ENCODE data around the gene H3-3A. TPM values are rescaled to one million over a fixed set of nuclear protein-coding genes. Genes with fewer than 3 reads are reported as not detected.

H3-3A gene
- total and polyA plus RNA-seq, 7 experiments from 2014 or later, result 388 to 832 (median 498) TPM

DNA sequence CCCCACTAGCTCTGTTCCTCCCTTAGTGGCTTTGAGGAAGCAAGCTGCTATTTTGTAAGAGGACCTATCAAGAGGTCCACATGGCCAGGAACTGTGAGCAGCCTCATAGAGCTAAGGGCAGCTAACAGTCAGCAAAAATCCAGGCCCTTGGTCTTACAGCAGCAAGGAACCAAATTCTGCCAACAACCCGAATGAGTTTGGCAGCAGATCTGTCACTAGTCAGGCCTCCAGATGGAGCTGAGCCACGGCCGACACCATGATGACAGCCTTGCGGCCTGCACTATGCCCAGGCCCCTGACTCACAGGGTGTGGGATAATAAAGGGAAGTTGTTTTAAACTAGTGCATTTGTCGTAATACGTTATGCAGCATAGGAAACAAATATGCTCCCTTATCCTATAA is 28.0 kb upstream of the H3-3A start:
- Mint-ChIP-seq H3K4me1 (peaks cover 0 to 1% (median 0%) of the 10 kb centered on the region in 7 donors), H3K9me3 (no peaks in the 10 kb centered on the region), H3K4me3 (no peak overlapping the region), H3K27ac (peak overlapping the region in 1 of 9 donors; percentile 45), H3K36me3 (no peaks in the 10 kb centered on the region), H3K27me3 (peaks cover 0 to 5% (median 0%) of the 10 kb centered on the region in 5 donors)
- ChIA-PET CTCF (interaction anchor here (0.6 kb wide), 1 partner anchor 9 kb away, joined by 3 read pairs; no protein-coding TSS in a partner anchor), POLR2A (no interaction called here)
- Histone ChIP-seq H3K27me3 (ENCODE audit: control insufficient read depth in 2 of 2, insufficient read depth in 2 of 2, low read length in 2 of 2) (no peaks in the 10 kb centered on the region), H3K9me3 (ENCODE audit: control insufficient read depth in 2 of 3, low read length in 3 of 3) (no peaks in the 10 kb centered on the region), H3K27ac (ENCODE audit: low read depth, low read length) (no peak overlapping the region), H3K4me3 (ENCODE audit: low read length) (no peak overlapping the region), H3K36me3 (ENCODE audit: control insufficient read depth in 2 of 3, insufficient read depth in 3 of 3, low read length in 3 of 3) (no peaks in the 10 kb centered on the region), H3K4me1 (ENCODE audit: control insufficient read depth in 2 of 2, insufficient read depth in 2 of 2, low read length in 2 of 2) (no peaks in the 10 kb centered on the region)
- DNase-seq (peak in 1 of 9 donors; percentile 13), ATAC-seq (peak; percentile 94)
- intact Hi-C loops (cut with micrococcal nuclease), result no loop called here

GRCh38 chr1:226035915-226036314 is 26.6 kb upstream of the H3-3A start:
- Histone ChIP-seq H3K36me3 (ENCODE audit: control insufficient read depth in 2 of 3, insufficient read depth in 3 of 3, low read length in 3 of 3) (no peaks in the 10 kb centered on the region), H3K9me3 (ENCODE audit: control insufficient read depth in 2 of 3, low read length in 3 of 3) (no peaks in the 10 kb centered on the region), H3K27ac (ENCODE audit: low read depth, low read length) (no peak overlapping the region), H3K4me3 (ENCODE audit: low read length) (no peak overlapping the region), H3K27me3 (ENCODE audit: control insufficient read depth in 2 of 2, insufficient read depth in 2 of 2, low read length in 2 of 2) (no peaks in the 10 kb centered on the region), H3K4me1 (ENCODE audit: control insufficient read depth in 2 of 2, insufficient read depth in 2 of 2, low read length in 2 of 2) (no peaks in the 10 kb centered on the region)
- H3K4me3 Mint-ChIP-seq, result no peak overlapping the region
- ChIA-PET POLR2A (no interaction called here), CTCF (no interaction called here)
- peaks cover 0 to 1% (median 0%) of the 10 kb centered on the region in 7 donors for H3K4me1 Mint-ChIP-seq
- no peaks in the 10 kb centered on the region for H3K36me3 Mint-ChIP-seq
- no peaks in the 10 kb centered on the region for H3K9me3 Mint-ChIP-seq
- peak overlapping the region in 1 of 9 donors; percentile 6 for H3K27ac Mint-ChIP-seq
- ATAC-seq, result no peak
- DNase-seq, result no peak
- intact Hi-C loops (cut with micrococcal nuclease), result no loop called here
- peaks cover 0 to 8% (median 0%) of the 10 kb centered on the region in 5 donors for H3K27me3 Mint-ChIP-seq

DNA sequence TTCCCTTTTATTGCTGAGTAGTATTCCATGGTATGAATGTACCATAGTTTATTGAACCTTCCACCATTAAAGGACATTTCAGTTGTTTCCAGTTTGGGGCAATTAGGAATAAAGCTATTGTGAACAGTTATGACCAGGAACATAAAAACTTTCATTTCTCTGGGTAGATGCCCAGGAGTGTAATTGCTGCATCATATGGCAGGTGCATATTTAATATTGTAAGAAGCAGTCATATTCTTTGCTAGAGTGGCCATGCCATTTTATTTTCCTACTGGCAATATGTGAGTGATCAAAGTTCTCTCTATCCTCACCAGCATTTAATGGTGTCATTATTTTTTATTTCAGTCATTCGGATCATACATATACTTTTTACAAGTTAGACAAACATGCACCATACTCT is 23.9 kb upstream of the H3-3A start:
- Mint-ChIP-seq H3K27me3 (peaks cover 0 to 8% (median 0%) of the 10 kb centered on the region in 5 donors), H3K4me3 (no peak overlapping the region), H3K27ac (no peak overlapping the region), H3K36me3 (peaks cover 0 to 6% (median 3%) of the 10 kb centered on the region in 5 donors), H3K9me3 (no peaks in the 10 kb centered on the region), H3K4me1 (peaks cover 0 to 1% (median 0%) of the 10 kb centered on the region in 7 donors)
- Histone ChIP-seq H3K36me3 (ENCODE audit: control insufficient read depth in 2 of 3, insufficient read depth in 3 of 3, low read length in 3 of 3) (no peaks in the 10 kb centered on the region), H3K9me3 (ENCODE audit: control insufficient read depth in 2 of 3, low read length in 3 of 3) (no peaks in the 10 kb centered on the region), H3K4me3 (ENCODE audit: low read length) (no peak overlapping the region), H3K27ac (ENCODE audit: low read depth, low read length) (no peak overlapping the region), H3K27me3 (ENCODE audit: control insufficient read depth in 2 of 2, insufficient read depth in 2 of 2, low read length in 2 of 2) (no peaks in the 10 kb centered on the region), H3K4me1 (ENCODE audit: control insufficient read depth in 2 of 2, insufficient read depth in 2 of 2, low read length in 2 of 2) (peaks cover 0 to 2% of the 10 kb centered on the region in 2 donors)
- ChIA-PET POLR2A (no interaction called here), CTCF (no interaction called here)
- no peak for DNase-seq
- intact Hi-C loops (cut with micrococcal nuclease), result no loop called here
- no peak for ATAC-seq

DNA sequence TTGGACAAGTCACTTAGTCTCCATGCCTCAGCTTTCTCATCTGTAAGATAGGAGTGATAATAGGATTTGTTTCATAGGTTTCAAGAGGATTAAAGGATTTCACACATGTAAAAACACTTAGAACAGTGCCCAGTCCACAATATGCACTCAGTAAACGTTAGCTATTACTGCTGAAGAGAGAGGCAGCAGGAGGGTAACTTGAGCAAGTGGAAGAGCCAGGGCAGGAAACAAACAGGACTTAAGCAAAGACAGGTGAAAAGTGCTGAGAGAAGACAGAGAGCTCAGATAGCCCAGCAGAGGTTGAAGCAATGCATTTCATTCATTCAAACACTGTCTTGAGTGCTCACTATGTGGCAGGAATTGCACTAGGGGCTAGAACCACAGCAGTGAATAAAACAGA is 21.1 kb upstream of the H3-3A start:
- no peak for DNase-seq
- Histone ChIP-seq H3K27me3 (ENCODE audit: control insufficient read depth in 2 of 2, insufficient read depth in 2 of 2, low read length in 2 of 2) (no peaks in the 10 kb centered on the region), H3K36me3 (ENCODE audit: control insufficient read depth in 2 of 3, insufficient read depth in 3 of 3, low read length in 3 of 3) (no peaks in the 10 kb centered on the region), H3K27ac (ENCODE audit: low read depth, low read length) (no peak overlapping the region), H3K9me3 (ENCODE audit: control insufficient read depth in 2 of 3, low read length in 3 of 3) (no peaks in the 10 kb centered on the region), H3K4me3 (ENCODE audit: low read length) (no peak overlapping the region), H3K4me1 (ENCODE audit: control insufficient read depth in 2 of 2, insufficient read depth in 2 of 2, low read length in 2 of 2) (peaks cover 0 to 2% of the 10 kb centered on the region in 2 donors)
- peaks cover 0 to 12% (median 0%) of the 10 kb centered on the region in 5 donors for H3K27me3 Mint-ChIP-seq
- no peak overlapping the region for H3K4me3 Mint-ChIP-seq
- CTCF ChIA-PET, result no interaction called here
- peak overlapping the region in 1 of 9 donors; percentile 46 for H3K27ac Mint-ChIP-seq
- H3K9me3 Mint-ChIP-seq, result peaks cover 0 to 2% (median 0%) of the 10 kb centered on the region in 11 donors
- H3K4me1 Mint-ChIP-seq, result peaks cover 0 to 1% (median 0%) of the 10 kb centered on the region in 7 donors
- intact Hi-C loops (cut with micrococcal nuclease), result no loop called here
- ATAC-seq, result no peak
- POLR2A ChIA-PET, result no interaction called here
- H3K36me3 Mint-ChIP-seq, result peaks cover 0 to 15% (median 4%) of the 10 kb centered on the region in 5 donors

DNA sequence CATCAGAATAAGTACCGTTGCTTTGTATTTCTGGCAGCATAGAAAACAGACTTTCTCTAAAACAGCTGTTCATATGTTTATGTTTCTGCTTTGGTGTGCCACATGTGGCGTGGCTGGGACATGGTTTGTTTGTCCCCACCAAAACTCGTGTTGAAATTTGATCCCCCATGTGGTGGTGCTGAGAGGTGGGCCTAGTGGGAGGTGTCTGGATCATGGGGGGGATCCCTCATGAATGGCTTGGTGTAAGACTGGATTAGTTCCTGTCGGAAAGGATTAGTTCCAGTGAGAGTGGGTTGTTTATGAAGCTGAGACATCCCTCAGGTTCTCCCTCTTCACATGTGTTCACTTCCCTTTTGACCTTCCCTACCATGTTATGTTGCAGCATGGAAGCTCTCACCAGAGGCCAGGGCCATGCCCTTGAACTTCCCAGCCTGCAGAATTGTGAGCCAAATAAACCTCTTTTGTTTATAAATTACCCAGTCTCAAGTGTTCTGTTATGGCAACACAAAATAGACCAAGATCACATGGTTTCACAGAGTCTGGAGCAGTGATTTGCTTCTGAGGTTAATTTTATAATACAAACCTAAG is 17.9 kb upstream of the H3-3A start:
- DNase-seq, result no peak
- intact Hi-C loops (cut with micrococcal nuclease), result no loop called here
- no peak overlapping the region for H3K4me3 Mint-ChIP-seq
- Histone ChIP-seq H3K27ac (ENCODE audit: low read depth, low read length) (no peak overlapping the region), H3K9me3 (ENCODE audit: control insufficient read depth in 2 of 3, low read length in 3 of 3) (no peaks in the 10 kb centered on the region), H3K27me3 (ENCODE audit: control insufficient read depth in 2 of 2, insufficient read depth in 2 of 2, low read length in 2 of 2) (no peaks in the 10 kb centered on the region), H3K36me3 (ENCODE audit: control insufficient read depth in 2 of 3, insufficient read depth in 3 of 3, low read length in 3 of 3) (no peaks in the 10 kb centered on the region), H3K4me1 (ENCODE audit: control insufficient read depth in 2 of 2, insufficient read depth in 2 of 2, low read length in 2 of 2) (peaks cover 0 to 2% of the 10 kb centered on the region in 2 donors), H3K4me3 (ENCODE audit: low read length) (no peak overlapping the region)
- ATAC-seq, result no peak
- peaks cover 0 to 15% (median 4%) of the 10 kb centered on the region in 5 donors for H3K36me3 Mint-ChIP-seq
- no peaks in the 10 kb centered on the region for H3K4me1 Mint-ChIP-seq
- peaks cover 0 to 2% (median 0%) of the 10 kb centered on the region in 11 donors for H3K9me3 Mint-ChIP-seq
- H3K27me3 Mint-ChIP-seq, result peaks cover 0 to 13% (median 0%) of the 10 kb centered on the region in 5 donors
- ChIA-PET POLR2A (interaction anchor here (0.8 to 1.7 kb wide), 3 partner anchors 17 to 45 kb away, joined by 3 to 6 read pairs (median 3); partner anchors contain the start of gene SDE2), CTCF (no interaction called here)
- H3K27ac Mint-ChIP-seq, result no peak overlapping the region

DNA sequence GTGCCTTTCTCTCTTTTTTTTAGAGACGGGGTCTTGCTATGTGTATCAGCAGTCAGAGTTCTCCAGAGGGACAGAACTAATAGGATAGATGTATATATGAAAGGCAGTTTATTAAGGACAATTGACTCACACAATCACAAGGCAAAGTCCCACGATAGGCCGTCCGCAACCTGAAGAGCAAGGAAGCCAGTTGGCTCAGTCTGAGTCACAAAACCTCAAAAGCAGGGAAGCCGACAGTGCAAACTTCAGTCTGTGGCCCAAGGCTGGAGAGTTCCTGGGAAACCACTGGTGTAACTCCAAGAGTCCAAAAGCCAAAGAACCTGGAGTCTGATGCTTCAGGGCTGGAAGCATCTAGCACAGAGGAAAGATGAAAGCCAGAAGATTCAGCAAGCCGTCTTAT is 16.3 kb upstream of the H3-3A start:
- H3K4me3 Mint-ChIP-seq, result no peak overlapping the region
- DNase-seq (no peak), ATAC-seq (no peak)
- H3K27me3 ChIP-seq (ENCODE audit: control insufficient read depth in 2 of 2, insufficient read depth in 2 of 2, low read length in 2 of 2), result no peaks in the 10 kb centered on the region
- H3K9me3 ChIP-seq (ENCODE audit: control insufficient read depth in 2 of 3, low read length in 3 of 3), result no peaks in the 10 kb centered on the region
- peak overlapping the region in 1 of 9 donors; percentile 20 for H3K27ac Mint-ChIP-seq
- H3K4me1 Mint-ChIP-seq, result peaks cover 0 to 1% (median 0%) of the 10 kb centered on the region in 7 donors
- no peak overlapping the region for H3K27ac ChIP-seq (ENCODE audit: low read depth, low read length)
- intact Hi-C loops (cut with micrococcal nuclease), result no loop called here
- peaks cover 0 to 11% (median 0%) of the 10 kb centered on the region in 5 donors for H3K27me3 Mint-ChIP-seq
- no peak overlapping the region for H3K4me3 ChIP-seq (ENCODE audit: low read length)
- CTCF ChIA-PET, result no interaction called here
- peaks cover 0 to 2% (median 0%) of the 10 kb centered on the region in 11 donors for H3K9me3 Mint-ChIP-seq
- H3K36me3 Mint-ChIP-seq, result peaks cover 0 to 15% (median 4%) of the 10 kb centered on the region in 5 donors
- POLR2A ChIA-PET, result interaction anchor here (1.7 kb wide), 1 partner anchor 47 kb away, joined by 6 read pairs; the partner anchor contains the start of gene SDE2
- no peaks in the 10 kb centered on the region for H3K36me3 ChIP-seq (ENCODE audit: control insufficient read depth in 2 of 3, insufficient read depth in 3 of 3, low read length in 3 of 3)
- H3K4me1 ChIP-seq (ENCODE audit: control insufficient read depth in 2 of 2, insufficient read depth in 2 of 2, low read length in 2 of 2), result peaks cover 0 to 2% of the 10 kb centered on the region in 2 donors

GRCh38 chr1:226047495-226047894 is 15.0 kb upstream of the H3-3A start:
- Histone ChIP-seq H3K27ac (ENCODE audit: low read depth, low read length) (no peak overlapping the region), H3K4me1 (ENCODE audit: control insufficient read depth in 2 of 2, insufficient read depth in 2 of 2, low read length in 2 of 2) (no peaks in the 10 kb centered on the region), H3K27me3 (ENCODE audit: control insufficient read depth in 2 of 2, insufficient read depth in 2 of 2, low read length in 2 of 2) (no peaks in the 10 kb centered on the region), H3K4me3 (ENCODE audit: low read length) (no peak overlapping the region), H3K9me3 (ENCODE audit: control insufficient read depth in 2 of 3, low read length in 3 of 3) (no peaks in the 10 kb centered on the region), H3K36me3 (ENCODE audit: control insufficient read depth in 2 of 3, insufficient read depth in 3 of 3, low read length in 3 of 3) (no peaks in the 10 kb centered on the region)
- Mint-ChIP-seq H3K27ac (no peak overlapping the region), H3K4me1 (peaks cover 0 to 1% (median 0%) of the 10 kb centered on the region in 7 donors), H3K9me3 (peaks cover 0 to 2% (median 0%) of the 10 kb centered on the region in 11 donors), H3K4me3 (no peak overlapping the region), H3K27me3 (peaks cover 0 to 11% (median 0%) of the 10 kb centered on the region in 5 donors), H3K36me3 (peaks cover 0 to 15% (median 4%) of the 10 kb centered on the region in 5 donors)
- DNase-seq, result no peak
- no peak for ATAC-seq
- intact Hi-C loops (cut with micrococcal nuclease), result no loop called here
- ChIA-PET CTCF (no interaction called here), POLR2A (interaction anchor here (2.7 kb wide), 1 partner anchor 15 kb away, joined by 12 read pairs; the partner anchor contains the start of gene H3-3A)

All from naive thymus-derived CD4-positive, alpha-beta T cell (primary cell).